NB4 (cell line): ENCODE measurements around the gene GAL.

Experiments used
- CTCF ChIP-seq: IDR thresholded peaks from one replicate; pipeline ENCODE4 v1.5.1; 2012; ENCODE audit warnings: low read depth, low read length
- MYC ChIP-seq: IDR thresholded peaks from 2 replicates; pipeline ENCODE4 v1.6.1; 2011; ENCODE audit warnings: low read depth, low read length
- POLR2A ChIP-seq: IDR thresholded peaks from 2 replicates; pipeline ENCODE4 v1.6.1; 2011; ENCODE audit warnings: mild to moderate bottlenecking; ENCODE audit not compliant: insufficient read length; ENCODE audit errors: extremely low read depth
- TF ChIP-seq, protein P1 (sequence below): IDR thresholded peaks from 2 replicates; pipeline ENCODE4 v1.6.1; 2011; ENCODE audit warnings: low read depth, low read length

GRCh38 chr11:68673991-68674390, 10.4 kb upstream of the GAL start:
- TF ChIP-seq CTCF (no peak), POLR2A (no peak), MYC (no peak)
- TF ChIP-seq, protein P1, sequence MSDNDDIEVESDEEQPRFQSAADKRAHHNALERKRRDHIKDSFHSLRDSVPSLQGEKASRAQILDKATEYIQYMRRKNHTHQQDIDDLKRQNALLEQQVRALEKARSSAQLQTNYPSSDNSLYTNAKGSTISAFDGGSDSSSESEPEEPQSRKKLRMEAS = no peak
